Sigmoid colon (tissue), 4 donors: ENCODE data around the gene ZNF740.

Experiments used
- CTCF ChIP-seq, 4 experiments: fragments of 450-650 bp in 3 of 4; fragments of 200-600 bp in 1 of 4; IDR thresholded peaks; one replicate each; pipeline ENCODE4 v1.5.1; 2016 to 2019; ENCODE audit warnings: antibody characterized with exemption in 4 of 4, mild to moderate bottlenecking in 3 of 4, moderate library complexity in 2 of 4
- POLR2A ChIP-seq, 2 donors: fragments of 450-650 bp; IDR thresholded peaks; one replicate each; pipeline ENCODE4 v1.6.1; 2016; ENCODE audit warnings: antibody characterized with exemption in 2 of 2, mild to moderate bottlenecking in 2 of 2, moderate library complexity in 2 of 2
- POLR2AphosphoS5 ChIP-seq, 4 donors: sonication (generic); formaldehyde crosslinking; IDR thresholded peaks; one replicate each; pipeline ENCODE4 v1.6.1; 2017; ENCODE audit warnings: antibody characterized with exemption in 4 of 4

DNA sequence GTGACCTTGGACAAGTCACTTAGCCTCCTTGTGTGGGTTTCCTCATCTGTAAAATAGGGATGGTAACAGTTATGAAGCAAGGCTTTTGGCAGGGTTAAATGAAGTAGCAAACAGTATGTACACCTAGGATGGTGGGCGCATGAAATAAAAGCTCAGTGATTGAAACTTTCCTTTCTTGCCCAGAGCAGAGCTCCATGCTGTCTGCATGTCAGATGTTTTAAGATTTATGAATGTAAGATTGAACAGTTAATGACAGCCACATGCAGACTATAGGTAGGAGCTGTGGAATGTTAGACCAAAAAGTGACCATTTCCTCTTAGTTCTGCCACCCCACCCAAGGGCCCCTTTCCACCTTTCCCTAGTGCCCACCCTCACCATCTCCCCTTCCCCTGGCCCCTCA, 14.5 kb downstream of the ZNF740 start:
- TF ChIP-seq POLR2AphosphoS5 (IDR thresholded peaks at IDR 0.05) (no peak), CTCF (IDR thresholded peaks at IDR 0.05) (no peak), POLR2A (IDR thresholded peaks at IDR 0.05) (no peak)
